ENCODE results near the gene PYM1.

PYM1 gene

GRCh38 chr12:55852740-55853139 lies 75.0 kb downstream of the PYM1 start:
- no peak for TF ChIP-seq EZH2phosphoT487 (IDR thresholded peaks at IDR 0.05; ENCODE audit: borderline replicate concordance)
- TF ChIP-seq CTCF (conservative IDR thresholded peaks at IDR 0.05; ENCODE audit: low read length) = no peak
- H3K9ac ChIP-seq (ENCODE audit: low read depth, low read length, poor library complexity, severe bottlenecking) = no peak overlapping the region
- H4K20me1 ChIP-seq (ENCODE audit: insufficient read depth, low read length, poor library complexity, severe bottlenecking) = no peaks in the 10 kb centered on the region
- H3K4me1 ChIP-seq (ENCODE audit: insufficient read depth, low read length, poor library complexity, severe bottlenecking) = no peaks in the 10 kb centered on the region
- H3K79me2 ChIP-seq (ENCODE audit: insufficient read depth, low read length) = no peaks in the 10 kb centered on the region
- H2AFZ ChIP-seq (ENCODE audit: low read length) = no peak overlapping the region
- no peaks in the 10 kb centered on the region for H3K9me2 ChIP-seq (replicated peaks; ENCODE audit: low read depth, low read length)
- no peaks in the 10 kb centered on the region for H3K9me3 ChIP-seq (ENCODE audit: insufficient read depth, low read depth, low read length)
- H3K27me3 ChIP-seq (ENCODE audit: insufficient read depth, low read length, poor library complexity, severe bottlenecking) = no peaks in the 10 kb centered on the region
- H3K4me3 ChIP-seq (ENCODE audit: low read length, poor library complexity, severe bottlenecking) = no peak overlapping the region
- no peak overlapping the region for H3K4me2 ChIP-seq (ENCODE audit: low read depth, low read length, poor library complexity, severe bottlenecking)
- H3F3A ChIP-seq (ENCODE audit: low read depth) = no peaks in the 10 kb centered on the region
- no peaks in the 10 kb centered on the region for H3K36me3 ChIP-seq (ENCODE audit: insufficient read depth, low read length)
